ENCODE measurements around the gene PRRC2A. TPM values are rescaled to one million over a fixed set of nuclear protein-coding genes. Genes with fewer than 3 reads are reported as not detected.
A peak's percentile ranks its signal among the peaks of the same experiment; 100 is the strongest.

PRRC2A gene
- total and polyA plus RNA-seq, 9 donors: 51.3 to 175 (median 151) TPM

GRCh38 chr6:31660381-31661261 lies 40.1 kb downstream of the PRRC2A start, which contains the start of gene C6orf47:
TSS of gene C6orf47 (minus strand) at chr6:31660778. CDS start at chr6:31659947, 831 bp downstream.
- no peaks in the 10 kb centered on the region for H3K9me3 ChIP-seq (replicated peaks; ENCODE audit: control insufficient read depth, low read depth, low read length)
- peaks cover 39% of the 10 kb centered on the region for H3K4me1 ChIP-seq (ENCODE audit: control insufficient read depth, insufficient read depth, low read length)
- peak within 1 kb of the TSS; percentile 72 for H3K4me3 ChIP-seq (ENCODE audit: low read length)
- 0% methylated on average over 50 of the region's 52 CpGs for WGBS (ENCODE audit: insufficient coverage)
- H3K27ac ChIP-seq (ENCODE audit: low read length): peak within 1 kb of the TSS; percentile 90
- H3K27me3 ChIP-seq (ENCODE audit: control insufficient read depth, insufficient read depth, low read length): no peaks in the 10 kb centered on the region
- peaks cover 46% of the 10 kb centered on the region for H3K36me3 ChIP-seq (ENCODE audit: control insufficient read depth, insufficient read depth, low read length)
- DNase-seq: peak; percentile 94

- Histone ChIP-seq H3K27ac (ENCODE audit: low read length) (peak overlapping the region; percentile 71), H3K9me3 (replicated peaks; ENCODE audit: control insufficient read depth, low read depth, low read length) (no peaks in the 10 kb centered on the region), H3K36me3 (ENCODE audit: control insufficient read depth, insufficient read depth, low read length) (peaks cover 42% of the 10 kb centered on the region), H3K27me3 (ENCODE audit: control insufficient read depth, insufficient read depth, low read length) (no peaks in the 10 kb centered on the region), H3K4me3 (ENCODE audit: low read length) (peak overlapping the region; percentile 72), H3K4me1 (ENCODE audit: control insufficient read depth, insufficient read depth, low read length) (peaks cover 41% of the 10 kb centered on the region)
- 74% methylated on average over 4 of the region's 12 CpGs for WGBS (ENCODE audit: insufficient coverage)
- DNase-seq: no peak
These were observed 41.0 kb downstream of the PRRC2A start for GRCh38 chr6:31661262-31662123.

GRCh38 chr6:31662124-31662723 lies 41.7 kb downstream of the PRRC2A start:
- no peak overlapping the region for H3K27ac ChIP-seq (ENCODE audit: low read length)
- H3K4me1 ChIP-seq (ENCODE audit: control insufficient read depth, insufficient read depth, low read length): peaks cover 47% of the 10 kb centered on the region
- no peak overlapping the region for H3K4me3 ChIP-seq (ENCODE audit: low read length)

GRCh38 chr6:31663126-31663960 lies 42.8 kb downstream of the PRRC2A start:
- no peak for DNase-seq
- H3K36me3 ChIP-seq (ENCODE audit: control insufficient read depth, insufficient read depth, low read length): peaks cover 44% of the 10 kb centered on the region
- peaks cover 44% of the 10 kb centered on the region for H3K4me1 ChIP-seq (ENCODE audit: control insufficient read depth, insufficient read depth, low read length)
- peak overlapping the region; percentile 100 for H3K27ac ChIP-seq (ENCODE audit: low read length)
- peak overlapping the region; percentile 70 for H3K4me3 ChIP-seq (ENCODE audit: low read length)
- no peaks in the 10 kb centered on the region for H3K27me3 ChIP-seq (ENCODE audit: control insufficient read depth, insufficient read depth, low read length)
- 61% methylated on average over 6 of the region's 9 CpGs for WGBS (ENCODE audit: insufficient coverage)
- H3K9me3 ChIP-seq (replicated peaks; ENCODE audit: control insufficient read depth, low read depth, low read length): no peaks in the 10 kb centered on the region

More at GRCh38 chr6:31662124-31662723, 41.7 kb downstream of the PRRC2A start:
- WGBS (ENCODE audit: insufficient coverage): 85% methylated on average over 6 of the region's 12 CpGs
- Histone ChIP-seq H3K27me3 (ENCODE audit: control insufficient read depth, insufficient read depth, low read length) (no peaks in the 10 kb centered on the region), H3K9me3 (replicated peaks; ENCODE audit: control insufficient read depth, low read depth, low read length) (no peaks in the 10 kb centered on the region), H3K36me3 (ENCODE audit: control insufficient read depth, insufficient read depth, low read length) (peaks cover 43% of the 10 kb centered on the region)
- no peak for DNase-seq

- Histone ChIP-seq H3K27me3 (ENCODE audit: control insufficient read depth, insufficient read depth, low read length) (no peaks in the 10 kb centered on the region), H3K4me3 (ENCODE audit: low read length) (peak overlapping the region; percentile 70), H3K9me3 (replicated peaks; ENCODE audit: control insufficient read depth, low read depth, low read length) (no peaks in the 10 kb centered on the region), H3K4me1 (ENCODE audit: control insufficient read depth, insufficient read depth, low read length) (peaks cover 36% of the 10 kb centered on the region), H3K27ac (ENCODE audit: low read length) (peak overlapping the region; percentile 100), H3K36me3 (ENCODE audit: control insufficient read depth, insufficient read depth, low read length) (peaks cover 51% of the 10 kb centered on the region)
- DNase-seq: peak; percentile 76
- 15% methylated on average over 13 of the region's 17 CpGs for WGBS (ENCODE audit: insufficient coverage)
These were observed 43.7 kb downstream of the PRRC2A start for GRCh38 chr6:31663961-31664789.

- Histone ChIP-seq H3K4me1 (ENCODE audit: control insufficient read depth, insufficient read depth, low read length) (peaks cover 29% of the 10 kb centered on the region), H3K36me3 (ENCODE audit: control insufficient read depth, insufficient read depth, low read length) (peaks cover 58% of the 10 kb centered on the region), H3K4me3 (ENCODE audit: low read length) (peak within 1 kb of the TSS; percentile 70), H3K27ac (ENCODE audit: low read length) (peak within 1 kb of the TSS; percentile 100), H3K9me3 (replicated peaks; ENCODE audit: control insufficient read depth, low read depth, low read length) (no peaks in the 10 kb centered on the region), H3K27me3 (ENCODE audit: control insufficient read depth, insufficient read depth, low read length) (no peaks in the 10 kb centered on the region)
- DNase-seq: peak; percentile 99
- whole genome bisulfite sequencing (ENCODE audit: insufficient coverage): 0% methylated on average over 27 of the region's 39 CpGs
These were observed 44.4 kb downstream of the PRRC2A start, which contains the start of gene GPANK1 for GRCh38 chr6:31664790-31665500. TSS of gene GPANK1 (minus strand) at chr6:31664997. CDS start at chr6:31664478, 519 bp downstream.

GRCh38 chr6:31665501-31666336 lies 45.2 kb downstream of the PRRC2A start, which contains the start of gene CSNK2B:
TSS of gene CSNK2B (plus strand) at chr6:31666080. CDS start at chr6:31666832, 752 bp downstream.
- no peaks in the 10 kb centered on the region for H3K9me3 ChIP-seq (replicated peaks; ENCODE audit: control insufficient read depth, low read depth, low read length)
- H3K27ac ChIP-seq (ENCODE audit: low read length): peak within 1 kb of the TSS; percentile 100
- peak within 1 kb of the TSS; percentile 70 for H3K4me3 ChIP-seq (ENCODE audit: low read length)
- WGBS (ENCODE audit: insufficient coverage): 0% methylated on average over 41 of the region's 63 CpGs
- no peaks in the 10 kb centered on the region for H3K27me3 ChIP-seq (ENCODE audit: control insufficient read depth, insufficient read depth, low read length)
- DNase-seq: peak; percentile 100
- peaks cover 66% of the 10 kb centered on the region for H3K36me3 ChIP-seq (ENCODE audit: control insufficient read depth, insufficient read depth, low read length)
- H3K4me1 ChIP-seq (ENCODE audit: control insufficient read depth, insufficient read depth, low read length): peaks cover 26% of the 10 kb centered on the region

Measured in muscle of leg (tissue), 11 donors.